Measurements from ENCODE around the gene MAP3K14. TPM values are rescaled to one million over a fixed set of nuclear protein-coding genes. Genes with fewer than 3 reads are reported as not detected.

Gene MAP3K14
- total and polyA plus RNA-seq, 8 donors, result 6.1 to 16.4 (median 8.1) TPM

- H3K36me3 ChIP-seq, result no peaks in the 10 kb centered on the region
- H3K27ac ChIP-seq, result no peak overlapping the region
- FAIRE-seq (no peak), ATAC-seq (no peak), DNase-seq (no peak)
- no peaks in the 10 kb centered on the region for H3K9me3 ChIP-seq
- WGBS, 2 donors, result 73 to 77% methylated on average over 8 of the region's 8 CpGs
- peak overlapping the region in 1 of 4 donors; percentile 61 for H3K4me3 ChIP-seq
- intact Hi-C loops (cut with DNase I), result loop anchor here in 2 of 3 donors (5.0 to 10.0 kb wide), 2 partner anchors 164 to 602 kb away; no protein-coding TSS in a partner anchor
- no peaks in the 10 kb centered on the region for H3K27me3 ChIP-seq
- TF ChIP-seq, protein P1, sequence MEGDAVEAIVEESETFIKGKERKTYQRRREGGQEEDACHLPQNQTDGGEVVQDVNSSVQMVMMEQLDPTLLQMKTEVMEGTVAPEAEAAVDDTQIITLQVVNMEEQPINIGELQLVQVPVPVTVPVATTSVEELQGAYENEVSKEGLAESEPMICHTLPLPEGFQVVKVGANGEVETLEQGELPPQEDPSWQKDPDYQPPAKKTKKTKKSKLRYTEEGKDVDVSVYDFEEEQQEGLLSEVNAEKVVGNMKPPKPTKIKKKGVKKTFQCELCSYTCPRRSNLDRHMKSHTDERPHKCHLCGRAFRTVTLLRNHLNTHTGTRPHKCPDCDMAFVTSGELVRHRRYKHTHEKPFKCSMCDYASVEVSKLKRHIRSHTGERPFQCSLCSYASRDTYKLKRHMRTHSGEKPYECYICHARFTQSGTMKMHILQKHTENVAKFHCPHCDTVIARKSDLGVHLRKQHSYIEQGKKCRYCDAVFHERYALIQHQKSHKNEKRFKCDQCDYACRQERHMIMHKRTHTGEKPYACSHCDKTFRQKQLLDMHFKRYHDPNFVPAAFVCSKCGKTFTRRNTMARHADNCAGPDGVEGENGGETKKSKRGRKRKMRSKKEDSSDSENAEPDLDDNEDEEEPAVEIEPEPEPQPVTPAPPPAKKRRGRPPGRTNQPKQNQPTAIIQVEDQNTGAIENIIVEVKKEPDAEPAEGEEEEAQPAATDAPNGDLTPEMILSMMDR (IDR thresholded peaks at IDR 0.05), result no peak
- peaks cover 2 to 10% (median 5%) of the 10 kb centered on the region in 3 donors for H3K4me1 ChIP-seq
These were observed 93.8 kb downstream of the MAP3K14 start for GRCh38 chr17:45222996-45223538.

GRCh38 chr17:45222289-45222995 is 94.4 kb downstream of the MAP3K14 start:
- intact Hi-C loops (cut with DNase I), result loop anchor here in 2 of 3 donors (5.0 to 10.0 kb wide), 2 partner anchors 165 to 602 kb away; no protein-coding TSS in a partner anchor
- Histone ChIP-seq H3K4me1 (peaks cover 0 to 5% (median 0%) of the 10 kb centered on the region in 3 donors), H3K27me3 (no peaks in the 10 kb centered on the region), H3K36me3 (no peaks in the 10 kb centered on the region), H3K4me3 (peak overlapping the region; percentile 45 to 61 (median 58)), H3K9me3 (no peaks in the 10 kb centered on the region), H3K27ac (peak overlapping the region in 1 of 4 donors; percentile 23)
- 27 to 28% methylated on average over 32 to 33 of the region's 33 CpGs for WGBS, 2 donors
- DNase-seq (no peak), FAIRE-seq (no peak), ATAC-seq (no peak)
- TF ChIP-seq, protein P1 (IDR thresholded peaks at IDR 0.05), result no peak

DNA sequence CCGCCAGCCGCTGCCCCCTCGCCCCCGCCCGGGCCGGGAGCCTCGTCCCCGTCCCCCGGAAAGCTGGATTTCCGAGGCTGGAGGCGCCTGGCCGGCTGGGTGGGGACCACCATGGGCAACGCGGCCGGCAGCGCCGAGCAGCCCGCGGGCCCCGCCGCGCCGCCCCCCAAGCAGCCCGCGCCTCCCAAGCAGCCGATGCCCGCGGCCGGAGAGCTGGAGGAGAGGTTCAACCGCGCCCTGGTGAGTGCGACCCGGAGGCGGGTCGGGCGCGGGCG is 94.9 kb downstream of the MAP3K14 start:
- Histone ChIP-seq H3K36me3 (no peaks in the 10 kb centered on the region), H3K4me1 (peaks cover 0 to 5% (median 0%) of the 10 kb centered on the region in 3 donors), H3K27me3 (no peaks in the 10 kb centered on the region), H3K4me3 (peak overlapping the region; percentile 45 to 61 (median 58)), H3K9me3 (no peaks in the 10 kb centered on the region), H3K27ac (peak overlapping the region in 1 of 4 donors; percentile 23)
- 2% methylated on average over 15 to 38 of the region's 38 CpGs for WGBS, 2 donors
- DNase-seq (no peak), ATAC-seq (no peak), FAIRE-seq (no peak)
- intact Hi-C loops (cut with DNase I), result loop anchor here in 2 of 3 donors (5.0 to 10.0 kb wide), 2 partner anchors 165 to 603 kb away; no protein-coding TSS in a partner anchor
- TF ChIP-seq, protein P1 (IDR thresholded peaks at IDR 0.05), result no peak

DNA sequence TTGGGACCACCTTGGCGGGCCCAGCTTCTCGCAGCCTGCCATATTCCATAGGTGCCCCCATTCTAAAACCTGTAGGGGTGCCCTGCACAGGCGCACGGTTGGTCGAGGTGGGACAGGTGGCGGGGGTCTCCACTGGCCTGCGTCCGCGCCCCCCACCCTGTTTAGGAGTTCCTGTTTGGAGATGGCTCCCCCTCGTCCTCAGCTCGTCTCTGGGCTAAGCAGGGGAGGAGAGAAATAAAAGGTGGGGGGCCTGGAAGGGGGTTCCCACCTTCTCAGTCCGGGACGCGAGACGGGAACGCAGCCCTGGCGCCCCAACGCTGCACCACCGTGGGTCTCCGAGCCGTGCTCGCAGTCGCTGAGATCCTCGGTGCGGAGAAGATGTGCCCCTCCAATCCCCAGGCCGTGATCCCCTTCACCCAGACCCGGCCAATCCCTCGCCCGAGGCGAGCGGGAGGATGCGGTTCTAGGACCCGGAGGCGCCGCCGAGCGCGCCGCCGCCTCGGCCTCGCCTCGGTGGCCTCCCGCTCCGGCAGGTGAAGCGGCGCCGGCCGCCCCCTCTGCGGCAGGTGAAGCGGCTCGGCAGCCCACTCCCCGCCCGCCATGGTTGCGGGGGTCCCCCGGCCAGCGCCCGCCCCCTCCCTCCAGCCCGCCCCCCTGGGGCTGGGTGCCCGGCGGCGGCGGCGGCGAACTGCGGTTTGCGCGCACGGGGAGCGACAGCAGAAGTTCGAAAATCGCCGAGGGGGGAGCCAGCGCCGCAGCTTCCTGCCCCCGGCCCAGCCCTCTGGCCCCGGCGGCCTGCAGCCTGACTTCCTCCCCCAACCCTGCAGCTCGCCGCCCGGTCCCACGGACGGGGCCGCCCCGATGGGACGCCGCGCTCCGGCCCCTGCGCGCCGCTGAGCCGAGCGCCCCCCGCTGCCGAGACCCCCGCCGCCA is 95.5 kb downstream of the MAP3K14 start, which contains the start of gene FMNL1:
TSS of gene FMNL1 (plus strand) at position 805 of the 933 bp plus-strand sequence. CDS start 240 bp downstream, outside the sequence.
- peak within 1 kb of the TSS in 1 of 4 donors; percentile 23 for H3K27ac ChIP-seq
- peak within 1 kb of the TSS; percentile 45 to 61 (median 58) for H3K4me3 ChIP-seq
- H3K4me1 ChIP-seq, result peaks cover 0 to 5% (median 0%) of the 10 kb centered on the region in 3 donors
- no peaks in the 10 kb centered on the region for H3K27me3 ChIP-seq
- DNase-seq (peak in 1 of 6 donors; percentile 72), ATAC-seq (peak in 3 of 4 donors; percentile 15 to 58 (median 32)), FAIRE-seq (no peak)
- WGBS, 2 donors, result 4 to 6% methylated on average over 40 to 98 of the region's 98 CpGs
- no peaks in the 10 kb centered on the region for H3K36me3 ChIP-seq
- intact Hi-C loops (cut with DNase I), result loop anchor here in 2 of 3 donors (5.0 to 10.0 kb wide), 2 partner anchors 166 to 603 kb away; no protein-coding TSS in a partner anchor
- TF ChIP-seq, protein P1 (IDR thresholded peaks at IDR 0.05), result no peak
- H3K9me3 ChIP-seq, result no peaks in the 10 kb centered on the region
